Astrocyte (in vitro differentiated cells and primary cell): Measurements from ENCODE around the gene C1R.

Source experiments
- EZH2 ChIP-seq: IDR thresholded peaks from 2 replicates; pipeline ENCODE4 v1.6.1; 2012; ENCODE audit warnings: mild to moderate bottlenecking, low read length, inconsistent platforms; ENCODE audit not compliant: insufficient read depth
- TF ChIP-seq, protein P1 (sequence below): IDR thresholded peaks from 2 replicates; pipeline ENCODE4 v1.5.1; 2011; ENCODE audit warnings: low read depth, mild to moderate bottlenecking, inconsistent platforms, low read length, moderate library complexity; ENCODE audit not compliant: insufficient read depth

DNA sequence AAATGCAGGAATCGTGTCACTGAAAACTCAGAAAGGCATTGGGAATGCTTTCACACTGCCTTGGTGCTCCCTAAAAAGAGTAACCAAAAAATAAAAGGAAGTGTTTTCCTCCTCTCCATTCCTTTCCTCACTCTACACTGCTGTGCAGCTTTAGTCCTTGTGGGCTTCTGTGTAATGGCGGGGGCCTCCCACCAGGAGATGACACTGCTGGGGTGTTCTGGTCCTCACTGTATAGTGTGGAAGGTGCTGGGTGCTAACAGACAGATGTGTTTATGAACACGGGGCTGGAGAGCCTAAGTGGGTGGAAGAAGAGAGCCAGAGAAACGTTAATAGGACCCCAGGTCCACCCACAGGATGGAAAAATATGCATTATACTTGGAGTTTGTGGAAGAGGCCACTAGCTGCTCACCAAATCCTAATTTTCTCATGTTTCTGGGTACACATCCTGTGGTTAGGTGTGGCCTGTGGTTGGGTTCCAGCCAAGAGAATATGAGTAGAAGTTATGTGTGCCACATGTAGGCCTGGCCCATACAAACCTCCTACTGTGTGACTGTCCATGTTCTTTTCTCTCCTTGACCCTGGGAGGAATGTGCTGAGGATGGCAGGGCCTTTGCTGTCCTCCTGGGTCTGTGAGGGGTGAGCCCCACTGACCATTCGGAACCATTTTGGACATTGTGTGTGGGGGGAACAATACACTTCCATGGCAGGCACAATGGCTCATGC is 45.7 kb downstream of the C1R start:
- TF ChIP-seq, protein P1, sequence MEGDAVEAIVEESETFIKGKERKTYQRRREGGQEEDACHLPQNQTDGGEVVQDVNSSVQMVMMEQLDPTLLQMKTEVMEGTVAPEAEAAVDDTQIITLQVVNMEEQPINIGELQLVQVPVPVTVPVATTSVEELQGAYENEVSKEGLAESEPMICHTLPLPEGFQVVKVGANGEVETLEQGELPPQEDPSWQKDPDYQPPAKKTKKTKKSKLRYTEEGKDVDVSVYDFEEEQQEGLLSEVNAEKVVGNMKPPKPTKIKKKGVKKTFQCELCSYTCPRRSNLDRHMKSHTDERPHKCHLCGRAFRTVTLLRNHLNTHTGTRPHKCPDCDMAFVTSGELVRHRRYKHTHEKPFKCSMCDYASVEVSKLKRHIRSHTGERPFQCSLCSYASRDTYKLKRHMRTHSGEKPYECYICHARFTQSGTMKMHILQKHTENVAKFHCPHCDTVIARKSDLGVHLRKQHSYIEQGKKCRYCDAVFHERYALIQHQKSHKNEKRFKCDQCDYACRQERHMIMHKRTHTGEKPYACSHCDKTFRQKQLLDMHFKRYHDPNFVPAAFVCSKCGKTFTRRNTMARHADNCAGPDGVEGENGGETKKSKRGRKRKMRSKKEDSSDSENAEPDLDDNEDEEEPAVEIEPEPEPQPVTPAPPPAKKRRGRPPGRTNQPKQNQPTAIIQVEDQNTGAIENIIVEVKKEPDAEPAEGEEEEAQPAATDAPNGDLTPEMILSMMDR: no peak
- no peak for TF ChIP-seq EZH2
